ENCODE data around the gene TAS1R1. TPM values are rescaled to one million over a fixed set of nuclear protein-coding genes. Genes with fewer than 3 reads are reported as not detected.

Gene TAS1R1
- total and polyA plus RNA-seq, 2 experiments from 2014 or later: not detected

DNA sequence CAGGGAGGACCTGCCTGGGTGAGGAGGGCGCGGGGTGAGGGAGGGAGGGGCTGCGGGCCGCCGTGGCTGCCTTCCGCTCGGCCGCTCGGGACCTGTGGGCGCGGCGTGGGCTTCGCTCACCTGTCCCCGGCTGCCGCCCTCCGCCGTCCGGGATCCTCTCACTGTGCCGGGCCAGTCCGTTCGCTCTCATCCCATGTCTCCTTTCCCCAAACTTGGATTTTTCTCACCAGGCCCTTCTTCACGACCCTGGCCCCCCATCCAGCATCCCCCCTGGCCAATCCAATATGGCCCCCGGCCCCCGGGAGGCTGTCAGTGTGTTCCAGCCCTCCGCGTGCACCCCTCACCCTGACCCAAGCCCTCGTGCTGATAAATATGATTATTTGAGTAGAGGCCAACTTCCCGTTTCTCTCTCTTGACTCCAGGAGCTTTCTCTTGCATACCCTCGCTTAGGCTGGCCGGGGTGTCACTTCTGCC is 25.0 kb downstream of the TAS1R1 start:
- Histone ChIP-seq H3K9me3 (ENCODE audit: low read depth) (no peaks in the 10 kb centered on the region), H3K4me2 (peak overlapping the region; percentile 97), H3K4me1 (ENCODE audit: insufficient read depth) (peaks cover 35% of the 10 kb centered on the region), H3K27ac (peak overlapping the region; percentile 70), H3K9me2 (replicated peaks; ENCODE audit: insufficient read depth) (no peaks in the 10 kb centered on the region), H2AFZ (peak overlapping the region; percentile 23), H4K20me1 (ENCODE audit: insufficient read depth, poor library complexity, severe bottlenecking) (no peaks in the 10 kb centered on the region), H3K36me3 (replicated peaks; ENCODE audit: insufficient read depth, low read depth) (no peaks in the 10 kb centered on the region), H3K27me3 (no peaks in the 10 kb centered on the region), H3K79me2 (peaks cover 40% of the 10 kb centered on the region), H3K4me3 (peak overlapping the region; percentile 60)
- TF ChIP-seq, protein P1, sequence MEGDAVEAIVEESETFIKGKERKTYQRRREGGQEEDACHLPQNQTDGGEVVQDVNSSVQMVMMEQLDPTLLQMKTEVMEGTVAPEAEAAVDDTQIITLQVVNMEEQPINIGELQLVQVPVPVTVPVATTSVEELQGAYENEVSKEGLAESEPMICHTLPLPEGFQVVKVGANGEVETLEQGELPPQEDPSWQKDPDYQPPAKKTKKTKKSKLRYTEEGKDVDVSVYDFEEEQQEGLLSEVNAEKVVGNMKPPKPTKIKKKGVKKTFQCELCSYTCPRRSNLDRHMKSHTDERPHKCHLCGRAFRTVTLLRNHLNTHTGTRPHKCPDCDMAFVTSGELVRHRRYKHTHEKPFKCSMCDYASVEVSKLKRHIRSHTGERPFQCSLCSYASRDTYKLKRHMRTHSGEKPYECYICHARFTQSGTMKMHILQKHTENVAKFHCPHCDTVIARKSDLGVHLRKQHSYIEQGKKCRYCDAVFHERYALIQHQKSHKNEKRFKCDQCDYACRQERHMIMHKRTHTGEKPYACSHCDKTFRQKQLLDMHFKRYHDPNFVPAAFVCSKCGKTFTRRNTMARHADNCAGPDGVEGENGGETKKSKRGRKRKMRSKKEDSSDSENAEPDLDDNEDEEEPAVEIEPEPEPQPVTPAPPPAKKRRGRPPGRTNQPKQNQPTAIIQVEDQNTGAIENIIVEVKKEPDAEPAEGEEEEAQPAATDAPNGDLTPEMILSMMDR (IDR thresholded peaks at IDR 0.05; ENCODE audit: poor library complexity): no peak
- TF ChIP-seq EZH2phosphoT487 (IDR thresholded peaks at IDR 0.05; ENCODE audit: low read depth, severe bottlenecking, unreplicated experiment) (no peak), EZH2 (IDR thresholded peaks at IDR 0.05; ENCODE audit: borderline replicate concordance) (no peak)
- DNase-seq (ENCODE audit: low spot score): no peak
- WGBS (ENCODE audit: low lambda C conversion rate, missing lambda C conversion rate): 6% methylated on average over 9 of the region's 30 CpGs

GRCh38 chr1:6580593-6581409 is 25.7 kb downstream of the TAS1R1 start:
- peak overlapping the region; percentile 97 for H3K4me2 ChIP-seq
- no peaks in the 10 kb centered on the region for H3K36me3 ChIP-seq (replicated peaks; ENCODE audit: insufficient read depth, low read depth)
- H3K79me2 ChIP-seq: peaks cover 40% of the 10 kb centered on the region
- H3K9me3 ChIP-seq (ENCODE audit: low read depth): no peaks in the 10 kb centered on the region
- H3K9me2 ChIP-seq (replicated peaks; ENCODE audit: insufficient read depth): no peaks in the 10 kb centered on the region
- H3K27me3 ChIP-seq: no peaks in the 10 kb centered on the region
- H3K4me3 ChIP-seq: peak overlapping the region; percentile 60
- H2AFZ ChIP-seq: peak overlapping the region; percentile 23
- peak overlapping the region; percentile 70 for H3K27ac ChIP-seq
- peaks cover 35% of the 10 kb centered on the region for H3K4me1 ChIP-seq (ENCODE audit: insufficient read depth)
- DNase-seq (ENCODE audit: low spot score): peak; percentile 40
- 48% methylated on average over 19 of the region's 19 CpGs for WGBS (ENCODE audit: low lambda C conversion rate, missing lambda C conversion rate)
- TF ChIP-seq, protein P1 (IDR thresholded peaks at IDR 0.05; ENCODE audit: poor library complexity): no peak
- TF ChIP-seq EZH2 (IDR thresholded peaks at IDR 0.05; ENCODE audit: borderline replicate concordance): no peak
- no peak for TF ChIP-seq EZH2phosphoT487 (IDR thresholded peaks at IDR 0.05; ENCODE audit: low read depth, severe bottlenecking, unreplicated experiment)
- H4K20me1 ChIP-seq (ENCODE audit: insufficient read depth, poor library complexity, severe bottlenecking): no peaks in the 10 kb centered on the region

- peak overlapping the region; percentile 97 for H3K4me2 ChIP-seq
- H3K27ac ChIP-seq: peak overlapping the region; percentile 70
- no peaks in the 10 kb centered on the region for H3K9me2 ChIP-seq (replicated peaks; ENCODE audit: insufficient read depth)
- no peaks in the 10 kb centered on the region for H3K36me3 ChIP-seq (replicated peaks; ENCODE audit: insufficient read depth, low read depth)
- H4K20me1 ChIP-seq (ENCODE audit: insufficient read depth, poor library complexity, severe bottlenecking): no peaks in the 10 kb centered on the region
- H3K4me1 ChIP-seq (ENCODE audit: insufficient read depth): peaks cover 35% of the 10 kb centered on the region
- peak; percentile 30 for DNase-seq (ENCODE audit: low spot score)
- 79% methylated on average over 10 of the region's 10 CpGs for WGBS (ENCODE audit: low lambda C conversion rate, missing lambda C conversion rate)
- H3K79me2 ChIP-seq: peaks cover 40% of the 10 kb centered on the region
- no peaks in the 10 kb centered on the region for H3K9me3 ChIP-seq (ENCODE audit: low read depth)
- no peaks in the 10 kb centered on the region for H3K27me3 ChIP-seq
- no peak overlapping the region for H3K4me3 ChIP-seq
- TF ChIP-seq EZH2phosphoT487 (IDR thresholded peaks at IDR 0.05; ENCODE audit: low read depth, severe bottlenecking, unreplicated experiment): no peak
- TF ChIP-seq EZH2 (IDR thresholded peaks at IDR 0.05; ENCODE audit: borderline replicate concordance): no peak
- TF ChIP-seq, protein P1 (IDR thresholded peaks at IDR 0.05; ENCODE audit: poor library complexity): no peak
- no peak overlapping the region for H2AFZ ChIP-seq
Observed at GRCh38 chr1:6581561-6582305, 26.6 kb downstream of the TAS1R1 start.
